Stimulated activated naive CD4-positive, alpha-beta T cell (primary cell): ENCODE data around the gene UBASH3B.
"Not testable (repeated sequence)": the region's sequence is repeated elsewhere in the genome, so short reads cannot be mapped to it uniquely, and the experiment has no call there.

ENCODE experiments used
- DNase-seq, 6 experiments: peaks; one replicate each; lab custom pipeline; 2025; lab: John Stamatoyannopoulos, UW

Gene UBASH3B

DNA sequence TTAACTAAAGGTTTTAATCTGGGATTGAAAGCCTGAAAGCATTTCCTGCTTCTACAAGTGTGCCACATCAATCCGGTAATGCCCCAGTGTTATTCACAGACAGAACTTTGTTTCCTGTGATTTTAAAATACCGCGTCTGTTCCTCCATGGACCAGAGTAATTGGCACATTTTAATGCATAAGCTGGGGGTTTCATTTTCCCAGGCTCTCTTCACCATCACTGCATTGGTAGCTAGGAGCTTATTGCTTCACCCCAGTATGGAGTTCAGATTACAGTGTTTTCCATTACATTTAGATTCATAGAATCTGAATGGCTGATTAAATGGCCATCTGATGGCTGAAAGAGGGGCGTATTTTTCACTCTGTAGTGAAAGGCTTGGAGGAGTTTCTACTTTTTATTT, 157.1 kb downstream of the UBASH3B start:
- DNase-seq, result peak in 1 of 6 experiments; percentile 25

DNA sequence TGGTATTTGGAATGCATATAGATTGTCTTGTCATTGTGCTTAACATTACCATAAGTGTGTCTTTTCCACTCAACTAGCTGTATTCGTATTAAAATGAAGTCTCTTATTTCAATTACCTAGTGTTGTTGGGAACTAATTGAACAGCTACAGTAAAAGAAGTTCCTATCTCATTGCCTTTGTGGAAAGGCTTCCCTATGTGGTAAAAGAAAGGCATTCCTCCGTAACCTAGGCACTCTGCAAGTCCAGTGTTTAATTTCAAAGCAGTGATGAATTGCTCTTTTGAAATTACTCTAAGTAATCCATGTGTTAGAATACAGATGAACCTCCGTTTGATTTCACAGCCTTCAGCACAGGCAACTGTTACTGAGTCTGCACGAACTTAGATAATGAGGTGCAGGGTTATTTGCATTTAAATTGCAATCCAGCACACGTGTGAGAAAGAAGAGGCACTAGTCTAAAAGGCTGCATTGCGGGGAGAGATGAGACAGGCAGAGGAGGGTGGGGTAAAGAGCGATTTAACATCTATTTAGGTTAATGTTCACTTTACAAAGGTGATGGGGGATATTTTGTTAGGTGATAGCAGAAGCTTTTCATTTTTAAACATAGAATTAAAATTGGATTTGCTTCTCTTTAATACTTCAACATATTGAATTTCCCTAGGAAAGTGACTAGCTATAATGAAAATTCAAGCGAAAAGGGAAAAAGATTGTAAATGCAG, 157.8 kb downstream of the UBASH3B start:
- DNase-seq, result no peak

DNA sequence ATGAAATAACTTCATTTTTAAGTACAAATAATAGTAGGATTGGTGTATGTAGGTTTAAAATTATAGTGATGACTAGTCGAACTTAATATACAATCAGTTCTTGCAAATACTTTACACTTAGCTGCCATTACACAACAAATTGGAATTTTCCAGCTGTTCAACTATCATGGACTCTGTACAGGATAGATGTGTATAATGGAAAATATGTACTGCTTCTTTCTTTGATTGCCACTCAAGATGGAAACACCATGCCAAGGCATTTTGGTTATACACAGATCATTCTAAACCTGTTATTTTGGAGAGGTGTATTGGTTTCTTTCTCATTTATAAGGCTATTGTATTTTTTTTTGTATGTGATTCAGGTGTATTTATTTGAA, 158.4 kb downstream of the UBASH3B start:
- DNase-seq, result no peak

DNA sequence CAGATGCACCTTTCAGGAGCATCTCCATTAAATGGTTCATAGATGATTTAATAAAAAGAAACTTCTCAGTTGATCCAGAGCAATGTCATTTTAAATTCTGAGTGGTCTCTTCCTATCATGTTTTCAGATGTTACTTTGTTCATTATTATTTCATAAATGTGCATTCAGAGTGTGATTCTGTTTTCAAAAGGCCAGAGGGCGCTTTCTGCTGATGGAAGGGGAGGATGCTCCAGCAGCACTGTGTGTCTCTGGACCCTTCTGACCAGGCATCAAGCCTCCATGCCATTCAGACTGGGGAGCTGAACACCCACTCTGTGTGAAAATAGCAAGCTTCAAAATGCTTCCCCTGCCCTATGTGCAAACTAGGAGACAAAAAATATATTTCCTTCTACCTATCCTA, 158.9 kb downstream of the UBASH3B start:
- DNase-seq, result no peak

DNA sequence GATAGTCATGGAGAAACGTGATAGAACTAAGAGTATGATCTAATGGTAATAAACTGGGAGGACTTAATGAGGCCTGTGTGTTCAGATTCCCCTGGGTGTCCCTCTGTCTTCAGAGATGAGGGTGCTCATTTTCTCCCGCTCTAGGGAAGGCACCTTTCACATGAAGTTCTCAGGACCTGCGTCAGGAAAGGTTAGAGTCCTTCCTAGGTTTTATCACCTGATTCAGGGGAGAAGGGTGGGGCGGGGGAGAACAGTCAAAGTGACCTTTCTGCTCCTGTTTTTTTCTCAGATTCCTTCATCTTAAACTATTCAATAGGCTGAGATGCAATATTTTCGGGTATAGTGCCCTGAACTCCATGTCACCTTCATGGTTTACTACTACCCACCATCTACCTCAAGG, 160.4 kb downstream of the UBASH3B start:
- DNase-seq, result no peak

DNA sequence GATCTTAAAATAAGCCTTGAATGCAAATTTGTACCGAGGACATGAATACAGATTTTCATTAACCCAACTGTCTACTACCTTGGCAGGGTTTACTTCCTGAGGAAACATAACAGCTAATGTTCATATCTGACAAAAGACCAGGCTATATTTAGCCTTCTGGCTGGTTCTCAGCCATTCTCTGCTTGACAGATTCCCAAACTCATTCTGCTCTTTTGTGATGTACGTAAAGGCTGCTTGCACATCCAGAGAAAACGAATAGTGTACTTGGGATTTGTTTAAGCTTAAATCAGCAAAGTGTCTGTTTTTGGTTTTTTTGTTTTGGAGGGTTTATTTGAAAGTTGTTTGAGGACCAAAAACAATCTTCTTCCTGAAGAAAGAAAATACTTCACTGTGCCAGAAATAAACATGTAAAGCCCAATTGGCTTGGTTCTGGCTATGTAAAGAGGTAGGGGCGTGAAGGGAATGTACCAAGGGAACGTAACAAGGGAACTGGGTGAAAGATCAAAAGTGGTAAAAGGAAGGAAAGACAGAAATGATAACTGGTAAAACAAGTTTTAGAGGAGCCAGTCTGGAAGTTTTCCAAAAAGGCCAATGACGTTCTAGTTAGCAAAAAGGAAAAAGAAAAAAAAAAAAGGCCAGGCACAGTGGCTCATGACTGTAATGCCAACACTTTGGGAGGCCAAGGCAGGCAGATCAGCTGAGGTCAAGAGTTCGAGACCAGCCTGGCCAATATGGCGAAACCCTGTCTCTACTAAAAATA, 161.4 kb downstream of the UBASH3B start:
- DNase-seq, result no peak

DNA sequence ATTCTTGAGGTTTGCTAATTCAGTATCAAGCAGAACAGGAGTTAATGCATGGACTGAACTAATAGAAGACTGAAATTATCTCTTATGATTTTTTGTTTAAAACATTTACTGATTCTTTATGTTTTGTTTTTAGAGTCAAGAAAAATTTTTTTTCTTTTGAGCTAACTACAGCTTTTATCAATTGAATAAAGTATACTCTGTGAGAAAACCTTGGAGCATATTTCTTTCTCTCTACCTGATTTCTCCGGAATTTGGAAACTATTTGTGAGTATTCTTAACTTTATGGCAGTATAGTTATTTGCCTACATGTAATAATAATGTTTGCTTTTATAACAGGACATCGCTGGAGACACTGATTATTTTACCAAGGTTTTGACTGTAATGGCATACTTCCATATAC, 164.6 kb downstream of the UBASH3B start:
- no peak for DNase-seq

DNA sequence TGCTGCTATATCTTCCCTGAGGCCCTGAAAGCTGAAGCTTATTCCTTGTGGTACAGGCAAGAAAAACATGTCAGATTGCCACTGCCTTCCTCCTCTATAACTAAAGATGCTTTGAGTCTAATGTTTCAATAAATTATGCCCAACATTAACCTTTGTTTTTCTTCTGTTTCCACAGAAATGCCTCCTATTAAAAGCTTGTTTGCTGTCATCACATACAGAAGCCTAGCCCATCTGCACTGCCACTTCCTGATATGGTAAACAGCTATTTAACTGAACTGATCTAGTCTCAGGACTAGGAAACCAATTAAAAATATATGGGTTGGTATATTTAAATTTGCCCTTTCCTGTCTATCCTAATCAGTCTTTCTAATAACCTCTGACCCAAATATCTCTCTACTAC, 165.6 kb downstream of the UBASH3B start:
- no peak for DNase-seq

DNA sequence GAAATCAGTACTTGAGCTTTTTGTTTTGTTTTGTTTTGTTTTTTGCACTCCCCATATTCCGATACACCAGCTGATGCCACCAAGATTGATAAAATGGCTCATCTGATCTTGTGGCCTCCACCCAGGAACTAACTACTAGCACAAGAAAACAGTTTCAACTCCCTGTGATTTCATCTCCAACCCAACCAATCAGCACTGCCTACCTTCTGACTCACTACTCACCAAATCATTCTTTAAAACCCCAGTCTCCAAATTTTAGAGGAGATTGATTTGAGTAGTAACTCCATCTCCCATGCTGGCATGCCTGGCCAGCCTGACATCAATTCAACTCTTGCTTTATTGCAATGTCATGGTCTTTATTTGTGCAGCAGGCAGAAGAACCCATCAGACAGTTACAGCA, 166.7 kb downstream of the UBASH3B start:
- DNase-seq, result no peak

DNA sequence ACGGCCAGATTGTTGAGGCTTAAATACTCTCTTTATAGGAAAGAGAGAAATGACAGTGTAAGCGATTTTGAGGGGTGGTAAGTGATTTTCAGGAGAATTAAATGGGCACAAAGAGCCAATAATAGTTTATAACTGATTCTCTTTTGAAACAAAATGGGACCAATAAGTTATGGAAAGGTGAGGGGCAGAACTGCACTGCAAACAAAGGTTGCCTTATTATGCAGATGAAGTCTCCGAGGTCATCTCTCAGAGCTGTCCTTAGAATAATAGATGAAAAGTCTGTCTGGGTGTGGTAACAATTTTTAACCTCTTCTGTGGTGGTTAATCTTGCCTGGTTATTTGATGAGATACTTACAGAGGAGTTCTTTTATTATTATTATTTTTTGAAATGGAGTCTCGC, 168.0 kb downstream of the UBASH3B start:
- DNase-seq, result no peak

DNA sequence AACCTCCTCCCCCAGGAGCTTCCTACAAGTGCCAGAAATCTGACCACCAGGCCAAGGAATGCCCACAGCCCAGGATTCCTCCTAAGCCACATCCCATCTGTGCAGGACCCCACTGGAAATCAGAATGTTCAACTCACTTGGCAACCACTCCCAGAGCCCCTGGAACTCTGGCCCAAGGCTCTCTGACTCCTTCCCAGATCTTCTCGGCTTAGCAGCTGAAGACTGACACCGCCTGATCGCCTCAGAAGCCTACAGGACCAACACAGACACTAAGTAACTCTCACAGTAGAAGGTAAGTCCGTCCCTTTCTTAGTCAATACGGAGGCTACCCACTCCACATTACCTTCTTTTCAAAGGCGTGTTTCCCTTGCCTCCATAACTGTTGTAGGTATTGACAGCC, 173.8 kb downstream of the UBASH3B start:
- DNase-seq, result not testable (repeated sequence)

DNA sequence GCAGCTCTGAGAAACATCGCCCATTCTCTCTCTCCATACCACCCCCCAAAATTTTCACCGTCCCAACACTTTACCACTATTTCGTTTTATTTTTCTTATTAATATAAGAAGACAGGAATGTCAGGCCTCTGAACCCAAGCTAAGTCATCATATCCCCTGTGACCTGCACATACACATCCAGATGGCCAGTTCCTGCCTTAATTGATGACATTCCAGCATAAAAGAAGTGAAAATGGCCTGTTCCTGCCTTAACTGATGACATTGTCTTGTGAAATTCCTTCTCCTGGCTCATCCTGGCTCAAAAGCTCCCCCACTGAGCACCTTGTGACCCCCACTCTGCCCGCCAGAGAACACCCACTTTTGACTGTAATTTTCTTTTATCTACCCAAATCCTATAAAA, 176.8 kb downstream of the UBASH3B start:
- DNase-seq, result not testable (repeated sequence)

DNA sequence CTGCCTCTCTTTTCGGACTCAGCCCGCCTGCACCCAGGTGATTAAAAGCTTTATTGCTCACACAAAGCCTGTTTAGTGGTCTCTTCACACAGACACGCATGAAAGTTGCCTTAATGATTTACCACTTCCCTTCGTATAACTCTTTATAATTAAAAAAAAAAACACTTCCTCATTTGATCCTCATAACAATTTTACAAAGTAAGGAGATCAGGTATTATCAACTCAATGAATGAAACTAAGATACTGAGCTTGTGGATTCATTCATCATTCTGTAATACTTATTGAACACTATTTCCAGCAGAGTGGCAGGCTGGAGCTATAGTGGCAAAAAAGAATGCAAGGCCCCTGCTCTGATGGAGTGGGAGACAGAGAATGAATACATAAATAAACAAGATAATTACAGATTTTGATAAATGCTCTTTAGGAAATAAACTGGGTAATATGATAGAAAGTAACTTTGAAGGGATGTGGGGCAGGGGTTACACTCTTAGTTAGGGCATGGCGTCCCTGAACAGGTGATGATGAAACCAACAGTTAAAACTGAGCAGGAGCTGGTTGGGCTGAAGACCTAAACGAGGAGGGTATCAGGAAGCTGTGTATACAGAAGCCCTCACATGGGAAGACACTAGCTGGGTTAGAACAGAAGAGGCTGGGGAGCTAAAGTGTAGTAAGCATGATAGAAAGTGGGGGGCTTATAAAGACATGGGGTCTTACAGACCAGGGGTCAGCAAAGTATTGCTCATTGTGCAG, 177.4 kb downstream of the UBASH3B start:
- DNase-seq, result no peak

DNA sequence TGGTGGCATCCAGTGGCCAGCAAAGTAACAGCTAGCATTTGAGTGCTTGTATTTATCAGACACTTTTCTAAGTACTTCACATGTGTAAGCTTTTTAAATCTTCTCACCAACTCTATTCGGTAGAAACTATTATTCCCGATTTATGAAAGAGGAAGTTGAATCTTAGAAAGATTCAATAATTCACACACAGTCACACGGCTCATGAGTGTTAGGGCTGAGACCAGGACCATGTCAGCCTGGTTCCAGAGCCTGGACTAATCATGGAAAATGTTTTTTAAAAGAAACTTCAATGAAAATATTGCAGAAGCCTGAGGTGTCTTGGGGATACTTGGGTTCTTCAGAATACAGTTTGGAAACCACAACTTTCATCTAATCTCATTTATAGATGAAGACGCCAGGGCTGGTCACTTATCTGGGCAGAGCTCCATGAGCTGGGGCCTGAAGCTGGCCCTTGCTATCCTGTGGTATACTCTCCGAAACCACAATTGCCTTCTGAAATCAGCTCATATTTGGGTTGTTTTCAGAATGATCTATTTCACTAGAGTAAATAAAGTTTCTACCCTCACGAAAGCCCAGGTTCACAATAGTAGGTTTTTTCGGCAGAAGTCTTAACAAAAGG, 178.4 kb downstream of the UBASH3B start:
- DNase-seq, result no peak

DNA sequence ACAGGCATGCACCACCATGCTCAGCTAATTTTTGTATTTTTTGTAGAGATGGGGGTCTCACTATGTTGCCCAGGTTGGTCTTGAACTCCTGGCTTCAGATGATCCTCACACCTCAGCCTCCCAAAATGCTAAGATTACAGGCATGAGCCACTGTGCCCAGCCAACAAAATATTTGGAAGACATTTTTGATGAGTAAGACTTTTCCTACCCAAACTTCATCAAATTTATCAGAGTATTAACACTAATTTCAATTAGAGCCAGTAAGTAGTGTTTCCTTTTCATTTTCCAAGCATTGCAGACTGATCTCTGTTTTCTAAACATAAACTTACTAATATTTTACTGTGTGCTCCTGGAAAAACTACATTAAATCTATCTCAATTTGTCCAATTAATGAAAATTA, 181.4 kb downstream of the UBASH3B start:
- DNase-seq, result no peak

DNA sequence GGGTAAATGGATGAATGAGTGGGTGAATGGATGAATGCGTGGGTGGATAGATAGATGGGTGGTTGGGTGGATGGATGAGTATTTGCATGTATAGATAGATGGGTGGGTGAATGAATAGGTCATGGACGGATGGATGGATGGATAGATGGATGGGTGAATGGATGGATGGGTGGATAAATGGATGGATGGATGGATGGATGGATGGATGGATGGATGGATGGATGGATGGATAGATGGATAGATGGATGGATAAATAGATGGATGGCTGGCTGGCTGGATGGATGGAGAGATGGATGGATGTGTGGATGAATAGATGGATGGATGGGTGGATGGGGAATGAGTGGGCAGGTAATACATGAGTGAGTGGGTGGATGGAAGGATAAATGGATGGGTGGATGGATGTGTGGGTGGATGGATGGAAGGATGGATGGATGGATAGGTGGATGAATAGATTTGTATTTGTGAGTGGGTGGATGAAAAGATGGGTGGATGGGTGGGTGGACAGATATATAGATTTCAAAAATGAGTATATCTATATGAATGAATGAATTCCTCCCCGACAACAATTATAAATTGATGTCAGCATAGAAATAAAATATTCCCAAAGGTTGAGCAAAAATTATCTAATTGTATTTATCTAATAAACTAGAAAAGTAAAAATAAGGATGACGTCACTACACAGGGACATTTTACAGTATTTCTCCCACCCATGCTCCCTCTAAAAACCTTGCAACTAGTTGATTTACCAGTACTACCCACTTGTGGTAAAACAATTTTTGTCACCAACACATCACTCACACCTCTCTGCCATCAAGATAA, 182.2 kb downstream of the UBASH3B start:
- no peak for DNase-seq

DNA sequence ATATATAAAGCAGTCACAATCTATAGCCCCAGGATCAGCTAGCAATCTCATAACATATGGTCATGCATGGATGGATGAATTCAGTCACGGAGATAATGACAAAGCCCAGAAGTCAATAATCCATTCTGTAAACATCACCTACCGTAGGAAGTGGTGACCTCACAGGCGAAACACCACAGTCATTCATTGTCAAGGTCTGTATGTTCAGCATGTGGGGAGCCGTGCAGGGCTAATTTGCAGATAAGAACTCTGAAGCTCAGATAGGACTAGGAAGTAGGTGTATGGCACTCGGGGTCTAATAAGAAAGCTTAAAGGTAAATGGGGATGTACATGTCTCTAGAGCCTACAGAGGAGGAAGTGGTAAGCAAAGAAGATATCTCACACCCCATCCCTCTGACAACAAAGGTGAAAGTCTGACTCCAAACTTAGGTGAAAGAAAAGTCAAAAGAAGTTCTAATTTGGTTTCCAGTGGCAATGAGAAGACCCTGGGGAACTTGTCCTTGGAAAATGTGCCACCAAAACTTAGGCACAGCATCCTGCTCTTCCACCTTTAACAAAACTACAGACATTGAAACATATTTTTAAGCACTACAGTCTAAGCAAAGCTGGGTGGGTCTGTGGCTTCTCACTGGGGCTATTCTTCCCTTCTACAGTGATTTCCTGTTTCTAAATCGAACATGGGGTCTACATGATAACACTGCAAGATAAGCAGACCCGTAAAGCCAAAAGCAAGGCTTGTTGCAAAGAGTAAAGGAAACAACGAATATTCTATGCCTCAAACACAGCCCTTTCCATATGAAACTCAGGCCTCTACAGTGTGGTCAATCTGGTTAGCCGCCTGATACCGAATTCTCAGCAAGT, 188.0 kb downstream of the UBASH3B start:
- DNase-seq, result peak in 4 of 6 experiments; percentile 7 to 63 (median 48)

DNA sequence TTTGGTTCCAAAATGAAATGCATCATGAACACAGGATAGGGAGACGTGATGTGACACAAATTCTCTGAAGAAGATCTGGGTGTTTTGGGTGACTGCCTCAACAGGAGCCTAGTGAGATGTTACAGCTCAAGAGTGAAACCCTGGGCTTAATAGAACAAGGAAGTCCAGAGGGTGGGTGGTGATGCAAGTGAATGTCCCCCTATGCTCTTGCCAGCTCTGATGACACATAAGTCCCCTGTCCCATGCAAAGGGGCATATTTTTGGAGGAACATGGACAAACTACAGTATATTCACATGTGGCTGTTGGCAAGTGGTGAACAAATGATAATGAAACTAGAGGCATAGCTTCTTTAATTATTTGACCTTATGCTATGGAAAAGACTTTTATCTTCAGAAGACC, 191.9 kb downstream of the UBASH3B start:
- DNase-seq, result no peak

DNA sequence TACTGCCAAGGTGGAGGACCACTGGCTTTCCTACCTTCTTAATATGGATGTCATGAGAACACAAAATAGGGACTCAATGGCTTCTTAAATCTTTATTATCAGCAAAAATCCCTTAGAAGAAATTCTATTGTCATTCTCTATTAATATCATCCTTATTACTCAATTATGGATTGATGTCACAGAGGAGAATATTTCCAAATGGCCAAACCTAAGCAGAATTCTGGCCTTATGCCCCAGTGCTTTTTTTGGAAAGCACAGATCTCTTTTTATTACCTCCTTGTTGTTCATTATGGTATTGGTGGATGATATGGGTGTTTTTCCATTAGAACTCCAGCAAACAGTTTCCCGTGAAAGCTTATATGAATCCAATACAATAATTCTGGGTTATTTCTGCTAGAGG, 192.7 kb downstream of the UBASH3B start:
- DNase-seq, result no peak

DNA sequence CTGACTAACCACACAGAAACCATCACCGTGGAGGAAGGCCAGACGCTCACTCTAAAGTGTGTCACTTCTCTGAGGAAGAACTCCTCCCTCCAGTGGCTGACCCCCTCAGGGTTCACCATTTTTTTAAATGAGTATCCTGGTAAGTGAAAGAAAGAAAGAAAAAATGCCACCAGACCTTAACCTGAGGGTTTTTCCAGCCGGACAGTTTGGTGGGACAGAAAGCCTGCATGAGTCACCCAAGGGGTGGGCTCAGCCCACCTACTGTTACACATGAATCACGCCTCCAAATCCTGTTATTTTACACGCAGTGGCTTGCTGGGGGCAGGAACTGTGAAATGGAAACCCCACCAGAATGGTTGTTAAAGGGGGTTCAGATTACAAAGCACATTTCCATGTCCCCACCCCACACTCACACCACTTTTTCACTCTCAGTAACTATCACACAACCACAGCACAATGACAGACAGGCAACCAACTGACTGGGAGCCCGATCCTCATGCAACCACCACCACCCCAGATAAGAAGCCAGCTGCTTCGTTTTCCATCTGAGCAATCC, 194.6 kb downstream of the UBASH3B start:
- DNase-seq, result no peak
